Endothelial cell of umbilical vein (primary cell): Measurements from ENCODE around the gene LRRC42. TPM values are rescaled to one million over a fixed set of nuclear protein-coding genes. Genes with fewer than 3 reads are reported as not detected.

Experiments
- BruUV-seq: library from RNA; stranded (reverse); fragments of 400-500 nt; replicated peaks from 2 replicates; lab custom pipeline; 2021; lab: Mats Ljungman, UMichigan
- CTCF ChIA-PET: fragments of 300-600, 350-600 bp; sonication (Branson Sonifier 250); formaldehyde crosslinking; loops from one replicate; lab custom pipeline; 2021; ENCODE audit warnings: antibody characterized with exemption, inconsistent platforms; lab: Charles Lee
- POLR2A ChIA-PET: fragments of 300-600, 350-600 bp; sonication (Branson Sonifier 250); formaldehyde crosslinking; loops from one replicate; lab custom pipeline; 2021; ENCODE audit warnings: antibody characterized with exemption, inconsistent platforms; lab: Charles Lee
- DNase-seq: peaks from one replicate; pipeline ENCODE4 v3.0.0-alpha.2; 2011; ENCODE audit warnings: low read depth, low spot score
- FAIRE-seq: peaks from 2 replicates; lab custom pipeline; 2011; peaks lifted over from hg19 to GRCh38; lab: Jason Lieb, UNC
- H2AFZ ChIP-seq: 2 replicates; pipeline ENCODE4 v1.6.0; 2012; ENCODE audit warnings: low read depth, low read length, control low read depth, inconsistent platforms
- H3K27ac ChIP-seq: 2 replicates; pipeline ENCODE4 v1.5.1; 2011; ENCODE audit warnings: low read depth, mild to moderate bottlenecking, control low read depth, low read length, moderate library complexity; ENCODE audit not compliant: insufficient read depth
- H3K27me3 ChIP-seq, 2 experiments: 2 replicates each; pipeline versions ENCODE4 v1.6.0 to v1.6.1; 2011; ENCODE audit warnings: low read length in 2 of 2, mixed read lengths in 1 of 2; ENCODE audit not compliant: control insufficient read depth in 2 of 2, insufficient read depth in 2 of 2
- H3K36me3 ChIP-seq, 2 experiments: 2 replicates in 1 of 2; 3 replicates in 1 of 2; pipeline ENCODE4 v1.5.1; 2011; ENCODE audit warnings: low read length in 2 of 2, mild to moderate bottlenecking in 1 of 2, moderate library complexity in 1 of 2; ENCODE audit not compliant: control insufficient read depth in 2 of 2, insufficient read depth in 2 of 2; ENCODE audit errors: extremely low read depth in 1 of 2
- H3K4me1 ChIP-seq: 3 replicates; pipeline ENCODE4 v1.5.1; 2011; ENCODE audit warnings: mild to moderate bottlenecking, low read length; ENCODE audit not compliant: control insufficient read depth, insufficient read depth; ENCODE audit errors: extremely low read depth
- H3K4me2 ChIP-seq: 2 replicates; pipeline ENCODE4 v1.6.1; 2011; ENCODE audit warnings: low read length, control low read depth, mixed read lengths; ENCODE audit not compliant: insufficient read depth
- H3K4me3 ChIP-seq, 3 experiments: fragments of 200-600 bp in 1 of 3; sonication (generic), shearing (Covaris generic) in 1 of 3; replicated peaks in 1 of 3; 2 replicates each; pipeline ENCODE4 v1.5.1; 2011 to 2016; ENCODE audit warnings: control low read depth in 3 of 3, low read length in 3 of 3, mild to moderate bottlenecking in 2 of 3, inconsistent platforms in 1 of 3, low read depth in 1 of 3, moderate library complexity in 1 of 3; ENCODE audit not compliant: insufficient read depth in 1 of 3
- H3K79me2 ChIP-seq: 2 replicates; pipeline ENCODE4 v1.6.0; 2012; ENCODE audit warnings: low read length, inconsistent platforms; ENCODE audit not compliant: control insufficient read depth, insufficient read depth
- H3K9ac ChIP-seq: replicated peaks from 2 replicates; pipeline ENCODE3; 2011; ENCODE audit warnings: low read length, control low read depth; ENCODE audit not compliant: insufficient read depth; ENCODE audit errors: extremely low read depth
- H3K9me1 ChIP-seq: replicated peaks from 3 replicates; pipeline ENCODE4 v1.6.0; 2011; ENCODE audit warnings: mild to moderate bottlenecking, low read length; ENCODE audit not compliant: control insufficient read depth, insufficient read depth; ENCODE audit errors: extremely low read depth
- H3K9me3 ChIP-seq: replicated peaks from 2 replicates; pipeline ENCODE4 v1.5.1; 2012; ENCODE audit warnings: low read length, inconsistent platforms; ENCODE audit not compliant: control insufficient read depth, insufficient read depth
- H4K20me1 ChIP-seq: replicated peaks from 2 replicates; pipeline ENCODE3; 2011; ENCODE audit warnings: mild to moderate bottlenecking, low read length; ENCODE audit not compliant: control insufficient read depth, insufficient read depth; ENCODE audit errors: extremely low read depth
- CTCF ChIP-seq, 2 donors: IDR thresholded peaks; 1 replicate in 1 of 2; 2 replicates in 1 of 2; pipeline ENCODE4 v1.5.1; 2011; ENCODE audit warnings: low read length in 2 of 2, mild to moderate bottlenecking in 2 of 2, moderate library complexity in 2 of 2, control low read depth in 1 of 2, inconsistent platforms in 1 of 2, low read depth in 1 of 2; ENCODE audit not compliant: insufficient read depth in 1 of 2; ENCODE audit errors: extremely low read depth in 1 of 2
- FOS ChIP-seq: IDR thresholded peaks from 2 replicates; pipeline ENCODE4 v1.6.1; 2011; ENCODE audit warnings: mild to moderate bottlenecking, low read length, moderate library complexity, borderline replicate concordance; ENCODE audit not compliant: insufficient read depth
- GATA2 ChIP-seq: IDR thresholded peaks from 2 replicates; pipeline ENCODE4 v1.7.0; 2011; ENCODE audit warnings: low read depth, mild to moderate bottlenecking, moderate library complexity, mixed read lengths, low read length; ENCODE audit not compliant: insufficient read length, insufficient read depth
- JUN ChIP-seq: IDR thresholded peaks from 2 replicates; pipeline ENCODE4 v1.6.1; 2011; ENCODE audit warnings: borderline replicate concordance, low read depth; ENCODE audit not compliant: insufficient read length, insufficient read depth
- MAX ChIP-seq: IDR thresholded peaks from 2 replicates; pipeline ENCODE4 v1.6.1; 2011; ENCODE audit not compliant: insufficient read depth, insufficient read length
- MYC ChIP-seq: IDR thresholded peaks from one replicate; pipeline ENCODE4 v1.6.1; 2011; ENCODE audit warnings: mild to moderate bottlenecking, low read depth, low read length
- POLR2A ChIP-seq: IDR thresholded peaks from 2 replicates; pipeline ENCODE4 v1.6.1; 2012; ENCODE audit warnings: low read depth, mild to moderate bottlenecking, control low read depth, low read length
- dilution Hi-C: fragments of 300-500 bp; cut with MboI; formaldehyde crosslinking; loops from one replicate; pipeline ENCODE4 v1.15.0; 2019; ENCODE audit warnings: low sequenced_read_pairs; ENCODE audit not compliant: extremely low pct_ligation_motif_present
- intact Hi-C: fragments of 100-400 bp; cut with micrococcal nuclease; formaldehyde crosslinking; loops from one replicate; pipeline ENCODE4 v1.10.0; 2022
- polyA plus RNA-seq, 4 experiments: library from polyadenylated mRNA; depleted of rRNA in 3 of 4; stranded (reverse) in 3 of 4; unstranded in 1 of 4; fragments of >200 nt; gene quantifications; 2 replicates each; pipeline versions ENCODE4 v1.2.1 to v1.2.3, GENCODE V29; 2011 to 2012; ENCODE audit warnings: missing spikeins in 1 of 4
- total RNA-seq: library from RNA; stranded (reverse); gene quantifications from 2 replicates; pipeline ENCODE4 v1.2.3, GENCODE V29; 2021

The LRRC42 gene
- total and polyA plus RNA-seq, 2 donors (not counting 3 experiments of a cell fraction or from before 2014, with no cell fraction given) = 25.3 to 26.1 TPM

- CTCF ChIA-PET = interaction anchor here (2.6 kb wide), 1 partner anchor 13 kb away, joined by 6 read pairs; no protein-coding TSS in a partner anchor
- H3K4me1 ChIP-seq = no peaks in the 10 kb centered on the region
- no peak overlapping the region for H2AFZ ChIP-seq
- H3K4me3 ChIP-seq = no peak overlapping the region
- no TSS peak for BruUV-seq
- TF ChIP-seq MYC (no peak), CTCF (IDR thresholded peaks at IDR 0.05; ENCODE audit: extremely low read depth in 1 of 2, insufficient read depth in 1 of 2, low read depth in 1 of 2, low read length in 2 of 2) (no peak), GATA2 (no peak), POLR2A (no peak), MAX (no peak), JUN (no peak), FOS (no peak)
- H3K27me3 ChIP-seq = peaks cover 0 to 4% of the 10 kb centered on the region in 2 experiments
- POLR2A ChIA-PET = no interaction called here
- H3K4me2 ChIP-seq = no peak overlapping the region
- H4K20me1 ChIP-seq = no peaks in the 10 kb centered on the region
- H3K9ac ChIP-seq = no peak overlapping the region
- intact Hi-C loops (no loop called here), dilution Hi-C loops (no loop called here)
- no peak overlapping the region for H3K27ac ChIP-seq
- DNase-seq (no peak), FAIRE-seq (no peak)
- H3K36me3 ChIP-seq = no peaks in the 10 kb centered on the region
- H3K9me3 ChIP-seq = no peaks in the 10 kb centered on the region
- H3K9me1 ChIP-seq = no peaks in the 10 kb centered on the region
- H3K79me2 ChIP-seq = no peaks in the 10 kb centered on the region
These were observed 58.4 kb downstream of the LRRC42 start for GRCh38 chr1:54004481-54005049.
